Effector memory CD8-positive, alpha-beta T cell (primary cell): Measurements from ENCODE around the gene TMEM131.
A peak's percentile ranks its signal among the peaks of the same experiment; 100 is the strongest.
"Not testable (repeated sequence)": the region's sequence is repeated elsewhere in the genome, so short reads cannot be mapped to it uniquely, and the experiment has no call there.

Experiments used
- ATAC-seq: fragments of 150-1000 bp; cut with Tn5 transposase; replicated peaks from 2 replicates; pipeline ENCODE4 v1.10.0; 2021; ENCODE audit warnings: mild to moderate bottlenecking, moderate library complexity
- DNase-seq, 3 experiments: peaks; one replicate each; pipeline ENCODE4 v3.0.0; 2021
- H3K27ac Mint-ChIP-seq, 2 donors: one replicate each; pipeline ENCODE4 v1.8.0; 2022; ENCODE audit warnings: mild to moderate bottlenecking in 2 of 2, mixed read lengths in 2 of 2, moderate library complexity in 2 of 2
- H3K27me3 Mint-ChIP-seq, 2 donors: one replicate each; pipeline ENCODE4 v1.8.0; 2022; ENCODE audit warnings: mixed read lengths in 2 of 2
- H3K36me3 Mint-ChIP-seq: one replicate; pipeline ENCODE4 v1.8.0; 2022; ENCODE audit warnings: mild to moderate bottlenecking, moderate library complexity, mixed read lengths; ENCODE audit not compliant: insufficient read depth
- H3K4me1 Mint-ChIP-seq, 2 donors: one replicate each; pipeline ENCODE4 v1.8.0; 2022; ENCODE audit warnings: low read depth in 2 of 2, mixed read lengths in 2 of 2
- H3K4me3 Mint-ChIP-seq, 2 donors: one replicate each; pipeline ENCODE4 v1.8.0; 2022; ENCODE audit warnings: mild to moderate bottlenecking in 2 of 2, mixed read lengths in 2 of 2, moderate library complexity in 2 of 2
- H3K9me3 Mint-ChIP-seq, 2 donors: one replicate each; pipeline ENCODE4 v1.8.0; 2022; ENCODE audit warnings: mixed read lengths in 2 of 2

The TMEM131 gene

DNA sequence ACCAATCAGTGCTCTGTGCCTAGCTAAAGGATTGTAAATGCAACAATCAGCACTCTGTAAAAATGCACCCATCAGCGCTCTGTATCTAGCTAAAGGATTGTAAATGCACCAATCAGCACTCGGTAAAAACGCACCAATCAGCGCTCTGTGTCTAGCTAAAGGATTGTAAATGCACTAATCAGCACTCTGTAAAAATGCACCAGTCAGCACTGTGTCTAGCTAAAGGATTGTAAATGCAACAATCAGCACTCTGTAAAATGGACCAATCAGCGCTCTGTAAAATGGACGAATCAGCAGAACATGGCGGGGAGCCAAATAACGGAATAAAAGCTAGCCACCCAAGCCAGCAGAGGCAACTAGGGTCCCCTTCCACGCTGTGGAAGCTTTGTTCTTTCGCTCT is 166.5 kb downstream of the TMEM131 start:
- H3K4me1 Mint-ChIP-seq, H3K27ac Mint-ChIP-seq, H3K36me3 Mint-ChIP-seq, DNase-seq, H3K4me3 Mint-ChIP-seq, H3K27me3 Mint-ChIP-seq, ATAC-seq, H3K9me3 Mint-ChIP-seq: not testable (repeated sequence)

DNA sequence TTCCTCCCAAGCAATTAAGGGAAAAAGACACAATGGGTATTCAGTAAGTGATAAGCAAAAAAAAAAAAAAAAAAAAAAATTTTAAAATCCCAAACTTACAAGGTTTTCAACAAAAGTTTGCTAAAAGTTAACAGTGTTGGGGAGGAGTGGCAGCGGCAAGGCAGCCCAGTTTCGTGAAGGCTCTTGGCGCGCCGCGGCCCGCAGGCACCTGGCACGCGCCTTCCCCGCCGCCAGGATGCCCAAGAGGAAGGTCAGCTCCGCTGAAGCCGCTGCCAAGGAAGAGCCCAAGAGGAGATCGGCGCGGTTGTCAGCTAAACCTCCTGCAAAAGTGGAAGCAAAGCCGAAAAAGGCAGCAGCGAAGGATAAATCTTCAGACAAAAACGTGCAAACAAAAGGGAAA is 168.7 kb downstream of the TMEM131 start:
- H3K4me1 Mint-ChIP-seq, H3K36me3 Mint-ChIP-seq, H3K27me3 Mint-ChIP-seq, ATAC-seq, H3K4me3 Mint-ChIP-seq, H3K27ac Mint-ChIP-seq, DNase-seq, H3K9me3 Mint-ChIP-seq: not testable (repeated sequence)

DNA sequence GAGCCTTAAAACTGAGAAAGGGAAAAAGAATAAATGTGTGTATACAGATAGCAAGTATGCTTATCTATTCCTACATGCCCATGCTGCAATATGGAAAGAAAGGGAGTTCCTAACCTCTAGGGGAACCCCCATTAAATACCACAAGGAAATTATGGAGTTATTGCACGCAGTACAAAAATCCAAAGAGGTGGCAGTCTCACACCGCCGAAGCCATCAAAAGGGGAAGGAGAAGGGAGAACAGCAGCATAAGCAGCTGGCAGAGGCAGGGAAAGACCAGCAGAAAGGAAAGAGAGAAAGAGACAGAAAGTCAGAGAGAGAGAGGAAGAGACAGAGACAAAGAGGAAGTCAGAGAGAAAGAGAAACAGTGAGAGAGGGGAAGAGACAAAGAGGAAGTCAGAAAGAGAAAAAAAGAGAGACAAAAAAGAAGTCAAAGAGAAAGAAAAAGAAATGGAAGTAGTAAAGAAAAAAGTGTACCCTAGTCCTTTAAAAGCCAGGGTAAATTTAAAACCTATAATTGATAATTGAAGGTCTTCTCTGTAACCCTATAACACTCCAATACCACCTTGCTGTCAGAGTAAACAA is 169.4 kb downstream of the TMEM131 start:
- H3K4me1 Mint-ChIP-seq, H3K36me3 Mint-ChIP-seq, H3K27me3 Mint-ChIP-seq, DNase-seq, H3K9me3 Mint-ChIP-seq, ATAC-seq, H3K27ac Mint-ChIP-seq, H3K4me3 Mint-ChIP-seq: not testable (repeated sequence)

DNA sequence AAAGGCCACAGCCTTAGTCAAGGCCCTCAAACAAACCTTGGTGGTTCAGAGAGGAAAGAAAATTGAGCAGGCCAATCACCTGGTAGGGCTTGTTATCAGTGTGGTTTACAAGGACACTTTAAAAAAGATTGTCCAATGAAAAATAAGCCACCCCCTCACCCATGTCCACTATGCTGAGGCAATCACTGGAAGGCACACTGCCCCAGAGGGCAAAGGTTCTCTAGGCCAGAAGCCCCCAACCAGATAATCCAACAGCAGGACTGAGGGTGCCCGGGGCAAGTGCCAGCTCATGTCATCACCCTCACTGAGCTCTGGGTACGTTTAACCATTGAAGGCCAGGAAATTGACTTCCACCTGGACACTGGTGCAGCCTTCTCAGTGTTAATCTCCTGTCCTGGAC is 171.7 kb downstream of the TMEM131 start:
- not testable (repeated sequence) for ATAC-seq, DNase-seq, H3K27me3 Mint-ChIP-seq, H3K27ac Mint-ChIP-seq, H3K4me1 Mint-ChIP-seq, H3K9me3 Mint-ChIP-seq, H3K4me3 Mint-ChIP-seq
- H3K36me3 Mint-ChIP-seq, result peaks cover 14% of the 10 kb centered on the region

DNA sequence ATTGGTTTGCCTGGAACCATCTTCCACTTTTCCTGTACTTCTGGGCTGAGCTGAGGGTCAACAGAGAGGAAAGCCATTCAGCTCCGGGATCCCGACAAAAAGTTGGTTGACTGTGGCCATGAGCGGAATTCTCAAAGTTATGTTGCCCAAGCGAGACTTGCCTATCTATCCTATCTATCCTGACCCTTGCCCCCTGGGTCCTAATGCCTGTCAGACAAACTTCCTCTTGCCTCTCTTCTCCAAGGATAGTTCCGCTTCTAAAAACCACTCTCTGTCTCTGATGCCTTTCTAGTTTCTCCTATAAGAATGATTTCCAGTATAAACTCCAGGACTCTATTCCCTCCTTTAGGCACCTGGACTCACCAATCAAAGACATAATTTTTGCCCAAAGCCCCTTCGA is 173.9 kb downstream of the TMEM131 start:
- DNase-seq, H3K9me3 Mint-ChIP-seq, H3K4me1 Mint-ChIP-seq, ATAC-seq, H3K4me3 Mint-ChIP-seq, H3K36me3 Mint-ChIP-seq, H3K27ac Mint-ChIP-seq, H3K27me3 Mint-ChIP-seq: not testable (repeated sequence)

DNA sequence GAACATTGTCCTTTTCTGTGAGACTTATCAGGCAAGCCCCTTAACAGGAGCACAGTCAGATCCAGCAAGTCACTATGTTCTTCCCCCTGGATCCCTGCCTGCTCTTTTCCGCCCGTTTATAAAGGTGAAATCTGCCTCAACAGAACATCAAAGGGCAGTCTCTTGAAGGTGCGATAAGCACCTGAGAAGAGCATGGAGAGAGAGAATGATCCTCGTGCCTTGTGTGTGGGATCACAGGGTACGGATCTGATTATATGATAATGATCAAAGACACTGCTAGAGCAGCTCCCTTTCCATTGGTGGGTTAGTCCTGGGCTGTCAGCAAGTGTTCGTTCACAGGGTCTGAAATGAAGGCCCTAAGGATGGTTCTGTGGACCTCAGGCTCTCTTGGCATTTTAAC is 176.0 kb downstream of the TMEM131 start:
- DNase-seq (no peak), ATAC-seq (no peak)
- H3K9me3 Mint-ChIP-seq, result no peaks in the 10 kb centered on the region
- H3K36me3 Mint-ChIP-seq, result peaks cover 8% of the 10 kb centered on the region
- H3K4me3 Mint-ChIP-seq, result no peak overlapping the region
- H3K4me1 Mint-ChIP-seq, result no peaks in the 10 kb centered on the region
- H3K27me3 Mint-ChIP-seq, result no peaks in the 10 kb centered on the region
- H3K27ac Mint-ChIP-seq, result no peak overlapping the region

DNA sequence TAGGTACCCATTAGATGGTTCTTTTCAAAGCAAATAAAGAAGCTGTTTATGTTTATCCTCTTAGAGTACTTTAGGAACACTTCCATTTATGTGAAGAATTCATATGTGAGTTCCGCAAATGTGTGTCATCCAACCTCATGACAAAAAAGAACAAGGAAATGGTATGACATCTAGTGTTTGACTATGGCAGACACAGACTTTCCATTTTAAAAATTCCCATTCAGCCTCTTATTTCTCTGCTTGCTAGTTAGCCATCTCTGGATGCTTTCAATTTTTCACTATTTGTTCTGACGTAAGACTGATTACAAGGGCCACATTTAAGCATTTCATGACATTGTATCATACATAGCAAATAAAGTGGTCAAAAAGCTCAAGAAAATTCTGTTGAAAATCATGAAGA is 179.3 kb downstream of the TMEM131 start:
- Mint-ChIP-seq H3K27ac (no peak overlapping the region), H3K36me3 (peaks cover 31% of the 10 kb centered on the region), H3K9me3 (no peaks in the 10 kb centered on the region), H3K27me3 (no peaks in the 10 kb centered on the region), H3K4me3 (no peak overlapping the region), H3K4me1 (no peaks in the 10 kb centered on the region)
- no peak for ATAC-seq
- no peak for DNase-seq

DNA sequence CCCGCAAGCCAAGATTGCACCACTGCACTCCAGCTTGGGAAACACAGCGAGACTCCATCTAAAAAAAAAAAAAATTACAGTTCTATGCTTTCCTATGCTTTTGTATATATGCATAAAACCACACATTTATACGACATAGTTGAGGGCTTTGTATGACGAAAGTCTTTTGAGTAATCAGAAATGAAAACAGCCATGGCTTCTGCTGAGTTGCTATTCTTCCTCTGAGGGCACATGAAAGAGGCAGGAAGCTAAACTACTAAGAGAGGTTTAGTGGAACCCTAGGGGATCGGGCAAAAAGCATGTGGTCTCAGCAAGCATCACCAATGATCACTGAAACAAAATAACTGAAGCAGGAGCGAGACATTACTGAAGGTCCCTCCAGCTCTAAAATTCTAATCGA is 182.8 kb downstream of the TMEM131 start:
- Mint-ChIP-seq H3K27me3 (no peaks in the 10 kb centered on the region), H3K4me1 (no peaks in the 10 kb centered on the region), H3K36me3 (peaks cover 38% of the 10 kb centered on the region), H3K4me3 (no peak overlapping the region), H3K9me3 (no peaks in the 10 kb centered on the region), H3K27ac (no peak overlapping the region)
- DNase-seq, result no peak
- ATAC-seq, result no peak

DNA sequence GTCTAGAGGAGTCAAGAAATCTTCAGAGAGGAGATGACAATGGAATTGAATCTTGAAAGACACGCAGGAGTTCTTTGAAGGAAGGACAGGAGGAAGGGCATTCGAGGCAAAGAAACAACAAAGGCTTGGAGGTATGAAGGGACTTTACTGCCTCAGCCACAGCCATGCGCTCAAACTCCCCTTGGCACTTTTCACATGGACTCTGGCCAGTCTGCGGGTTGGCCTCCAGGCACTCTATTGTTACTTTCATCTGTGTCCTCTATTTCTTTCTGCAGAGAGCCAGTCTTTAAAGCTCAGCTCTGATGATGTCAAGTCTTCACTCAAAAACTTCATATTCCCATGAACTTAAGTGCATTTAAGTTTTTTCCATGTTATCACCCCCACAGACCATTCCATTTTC is 186.9 kb downstream of the TMEM131 start:
- H3K9me3 Mint-ChIP-seq, result no peaks in the 10 kb centered on the region
- H3K36me3 Mint-ChIP-seq, result peaks cover 46% of the 10 kb centered on the region
- no peaks in the 10 kb centered on the region for H3K27me3 Mint-ChIP-seq
- ATAC-seq, result no peak
- H3K27ac Mint-ChIP-seq, result no peak overlapping the region
- H3K4me3 Mint-ChIP-seq, result no peak overlapping the region
- no peak for DNase-seq
- H3K4me1 Mint-ChIP-seq, result peaks cover 0 to 2% of the 10 kb centered on the region in 2 donors

DNA sequence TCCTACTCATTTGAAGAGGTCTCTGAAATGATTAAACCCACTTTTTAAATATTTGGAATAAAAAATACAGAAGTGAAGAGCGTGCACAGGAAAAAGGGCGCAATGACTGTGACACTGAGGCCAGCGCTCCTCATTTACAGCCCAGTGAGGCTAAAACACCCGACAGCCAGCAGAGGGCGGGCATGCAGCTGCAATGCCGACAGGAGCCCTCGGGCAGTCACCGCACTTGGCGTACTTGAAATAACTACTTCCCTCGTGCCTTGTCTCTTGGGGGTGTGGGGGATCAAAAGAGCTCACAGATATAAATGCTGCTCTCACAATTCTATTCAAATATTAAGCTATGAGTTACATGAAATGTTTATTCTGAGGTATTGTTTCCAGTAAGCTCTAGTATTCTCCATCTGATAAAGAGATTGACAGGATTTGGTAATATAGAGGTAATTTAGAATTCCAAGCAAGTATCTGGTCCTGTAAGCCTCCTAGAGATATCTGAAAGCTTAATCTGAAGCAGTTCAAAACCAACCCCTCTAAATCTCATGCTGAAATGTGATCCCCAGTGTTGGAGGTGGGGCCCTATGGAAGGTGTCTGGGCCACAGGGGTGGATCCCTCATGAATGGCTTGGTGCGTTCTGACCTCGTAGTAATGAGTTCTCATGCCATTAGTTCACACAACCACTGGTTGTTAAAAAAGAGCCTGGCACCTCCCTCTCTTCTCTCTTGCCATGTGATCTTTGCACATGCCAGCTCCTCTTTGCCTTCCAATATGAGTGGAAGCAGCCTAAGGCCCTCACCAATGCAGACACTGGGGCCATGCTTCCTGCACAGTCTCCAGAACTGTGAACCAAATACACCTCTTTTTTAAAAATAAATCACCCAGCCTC is 188.8 kb downstream of the TMEM131 start:
- Mint-ChIP-seq H3K4me3 (no peak overlapping the region), H3K9me3 (no peaks in the 10 kb centered on the region), H3K27me3 (no peaks in the 10 kb centered on the region), H3K27ac (no peak overlapping the region), H3K36me3 (peaks cover 38% of the 10 kb centered on the region), H3K4me1 (peaks cover 2 to 4% of the 10 kb centered on the region in 2 donors)
- ATAC-seq (peak; percentile 98), DNase-seq (peak; percentile 67 to 68 (median 68))

DNA sequence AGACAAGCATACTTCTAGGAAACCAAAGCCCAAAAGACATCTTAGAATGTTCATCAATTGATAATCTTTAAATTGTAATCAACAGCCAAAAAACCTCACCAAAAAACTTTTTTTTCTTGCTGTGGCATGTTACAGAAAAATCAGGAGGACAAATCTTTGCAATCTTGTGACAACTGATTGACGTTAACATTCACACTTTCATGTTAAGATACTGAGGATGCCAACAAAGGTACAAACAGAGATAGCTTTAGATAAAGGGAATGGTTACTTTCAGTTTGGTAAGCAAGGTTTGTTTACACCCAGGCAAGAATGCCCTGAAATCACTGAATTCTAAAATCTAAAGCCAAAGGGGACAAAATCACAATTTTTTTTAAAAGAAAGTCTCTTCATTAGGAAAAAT is 190.0 kb downstream of the TMEM131 start:
- peaks cover 30% of the 10 kb centered on the region for H3K36me3 Mint-ChIP-seq

DNA sequence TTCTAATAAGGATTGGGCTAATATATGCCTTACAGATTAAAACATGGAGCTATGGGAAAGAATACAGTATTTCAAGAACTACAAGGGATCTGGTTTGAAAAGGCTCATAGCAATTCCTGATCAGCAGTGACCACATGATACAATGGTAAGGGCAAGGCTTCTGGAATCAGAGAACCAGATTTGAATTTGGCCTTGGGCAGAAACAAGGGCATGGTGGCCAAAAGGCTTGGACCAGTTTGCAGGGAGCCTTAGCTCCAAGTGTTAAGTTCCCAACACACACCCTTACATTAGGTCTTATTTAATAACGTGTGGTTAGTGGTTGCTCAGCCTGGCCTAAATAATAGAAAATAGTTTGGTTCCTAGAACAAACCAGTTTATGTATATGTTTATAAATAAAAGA is 194.7 kb downstream of the TMEM131 start:
- no peak for DNase-seq
- Mint-ChIP-seq H3K4me3 (no peak overlapping the region), H3K4me1 (peaks cover 0 to 4% of the 10 kb centered on the region in 2 donors), H3K9me3 (no peaks in the 10 kb centered on the region), H3K27me3 (no peaks in the 10 kb centered on the region), H3K36me3 (peaks cover 38% of the 10 kb centered on the region), H3K27ac (no peak overlapping the region)
- ATAC-seq, result no peak

More for the DNA sequence above, 190.0 kb downstream of the TMEM131 start:
- no peak overlapping the region for H3K27ac Mint-ChIP-seq
- ATAC-seq, result no peak
- H3K9me3 Mint-ChIP-seq, result no peaks in the 10 kb centered on the region
- no peaks in the 10 kb centered on the region for H3K27me3 Mint-ChIP-seq
- H3K4me3 Mint-ChIP-seq, result no peak overlapping the region
- peaks cover 2 to 4% of the 10 kb centered on the region in 2 donors for H3K4me1 Mint-ChIP-seq
- DNase-seq, result no peak

DNA sequence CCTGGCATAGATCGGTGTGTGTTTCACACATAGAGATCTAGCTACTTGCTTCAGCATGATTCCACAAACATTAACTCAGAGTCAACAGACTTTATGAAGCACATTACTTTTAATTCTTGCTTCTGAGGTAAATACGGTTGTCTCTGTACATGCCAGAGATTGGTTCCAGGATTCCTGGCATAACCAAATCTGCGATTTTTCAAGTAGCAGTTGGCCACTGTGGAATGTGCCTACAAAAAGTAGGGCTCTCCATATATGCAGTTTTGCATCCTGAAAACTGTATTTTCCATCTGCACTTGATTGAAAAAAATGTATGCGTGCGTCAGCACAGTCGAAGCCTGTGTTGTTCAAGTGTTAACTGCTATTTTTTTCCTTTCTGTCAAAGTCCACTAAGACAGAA is 197.3 kb downstream of the TMEM131 start:
- ATAC-seq (no peak), DNase-seq (no peak)
- H3K9me3 Mint-ChIP-seq, result no peaks in the 10 kb centered on the region
- peaks cover 38% of the 10 kb centered on the region for H3K36me3 Mint-ChIP-seq
- H3K27me3 Mint-ChIP-seq, result no peaks in the 10 kb centered on the region
- no peak overlapping the region for H3K27ac Mint-ChIP-seq
- no peak overlapping the region for H3K4me3 Mint-ChIP-seq
- H3K4me1 Mint-ChIP-seq, result peaks cover 0 to 1% of the 10 kb centered on the region in 2 donors

DNA sequence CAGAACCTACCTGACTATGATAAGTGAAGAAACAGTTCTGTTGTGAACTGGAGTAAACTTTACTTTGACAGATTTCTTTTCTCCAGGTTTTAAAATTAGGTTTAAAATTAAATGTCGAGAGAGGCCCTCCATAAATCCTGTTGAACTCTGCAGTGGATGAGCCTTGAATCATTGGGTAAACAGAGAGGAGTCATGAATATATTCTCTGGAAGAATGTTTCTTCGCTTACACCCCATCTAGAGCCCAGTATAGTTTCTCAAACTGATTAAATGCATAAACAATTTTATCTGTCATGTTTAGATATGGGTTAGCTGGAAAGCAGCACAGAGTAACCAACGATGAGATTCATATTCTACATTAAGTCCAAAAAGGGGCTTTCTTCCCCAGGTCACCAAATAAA is 198.4 kb downstream of the TMEM131 start:
- Mint-ChIP-seq H3K4me3 (no peak overlapping the region), H3K36me3 (peaks cover 44% of the 10 kb centered on the region), H3K4me1 (no peaks in the 10 kb centered on the region), H3K9me3 (no peaks in the 10 kb centered on the region), H3K27me3 (no peaks in the 10 kb centered on the region), H3K27ac (peak overlapping the region in 1 of 2 donors; percentile 51)
- ATAC-seq (no peak), DNase-seq (no peak)
